Measurements from ENCODE around the gene SLC35F3.

The SLC35F3 gene

GRCh38 chr1:234007684-234008083 lies 103.2 kb downstream of the SLC35F3 start:
- no peaks in the 10 kb centered on the region for H3K79me2 ChIP-seq (ENCODE audit: control insufficient read depth, low read length)
- no peaks in the 10 kb centered on the region for H3K36me3 ChIP-seq (ENCODE audit: control insufficient read depth, low read length)
- TF ChIP-seq CTCF (IDR thresholded peaks at IDR 0.05; ENCODE audit: low read depth, low read length, poor library complexity, severe bottlenecking), result no peak
- TF ChIP-seq EZH2phosphoT487 (IDR thresholded peaks at IDR 0.05; ENCODE audit: borderline replicate concordance, low read length), result no peak
- H4K20me1 ChIP-seq (ENCODE audit: control insufficient read depth, insufficient read depth, low read depth, low read length), result no peaks in the 10 kb centered on the region
- H3F3A ChIP-seq (ENCODE audit: control insufficient read depth, insufficient read depth), result no peaks in the 10 kb centered on the region
- no peaks in the 10 kb centered on the region for H3K9me3 ChIP-seq (ENCODE audit: control insufficient read depth, insufficient read depth, low read length)
- H3K27me3 ChIP-seq (ENCODE audit: control insufficient read depth, low read length), result no peaks in the 10 kb centered on the region
- no peaks in the 10 kb centered on the region for H3K9me2 ChIP-seq (replicated peaks; ENCODE audit: control insufficient read depth, low read length)
- H3K4me2 ChIP-seq (ENCODE audit: low read length), result no peak overlapping the region
- no peaks in the 10 kb centered on the region for H3K4me1 ChIP-seq (ENCODE audit: control insufficient read depth, low read length)
- no peak overlapping the region for H3K27ac ChIP-seq (ENCODE audit: low read depth, low read length)
- no peak overlapping the region for H3K4me3 ChIP-seq (ENCODE audit: low read length)

- Histone ChIP-seq H3F3A (ENCODE audit: control insufficient read depth, insufficient read depth) (no peaks in the 10 kb centered on the region), H3K9me2 (replicated peaks; ENCODE audit: control insufficient read depth, low read length) (no peaks in the 10 kb centered on the region), H3K4me2 (ENCODE audit: low read length) (no peak overlapping the region), H3K79me2 (ENCODE audit: control insufficient read depth, low read length) (no peaks in the 10 kb centered on the region), H4K20me1 (ENCODE audit: control insufficient read depth, insufficient read depth, low read depth, low read length) (no peaks in the 10 kb centered on the region), H3K27ac (ENCODE audit: low read depth, low read length) (no peak overlapping the region), H3K4me3 (ENCODE audit: low read length) (no peak overlapping the region), H3K4me1 (ENCODE audit: control insufficient read depth, low read length) (no peaks in the 10 kb centered on the region), H3K27me3 (ENCODE audit: control insufficient read depth, low read length) (no peaks in the 10 kb centered on the region), H3K36me3 (ENCODE audit: control insufficient read depth, low read length) (no peaks in the 10 kb centered on the region), H3K9me3 (ENCODE audit: control insufficient read depth, insufficient read depth, low read length) (no peaks in the 10 kb centered on the region)
- TF ChIP-seq EZH2phosphoT487 (IDR thresholded peaks at IDR 0.05; ENCODE audit: borderline replicate concordance, low read length) (no peak), CTCF (IDR thresholded peaks at IDR 0.05; ENCODE audit: low read depth, low read length, poor library complexity, severe bottlenecking) (no peak)
Observed at GRCh38 chr1:234008591-234008990, 104.1 kb downstream of the SLC35F3 start.

- no peaks in the 10 kb centered on the region for H3K9me3 ChIP-seq (ENCODE audit: control insufficient read depth, insufficient read depth, low read length)
Observed at GRCh38 chr1:234009668-234010067, 105.2 kb downstream of the SLC35F3 start.

More at GRCh38 chr1:234009668-234010067, 105.2 kb downstream of the SLC35F3 start:
- Histone ChIP-seq H4K20me1 (ENCODE audit: control insufficient read depth, insufficient read depth, low read depth, low read length) (no peaks in the 10 kb centered on the region), H3K36me3 (ENCODE audit: control insufficient read depth, low read length) (no peaks in the 10 kb centered on the region), H3K4me3 (ENCODE audit: low read length) (no peak overlapping the region), H3K4me1 (ENCODE audit: control insufficient read depth, low read length) (no peaks in the 10 kb centered on the region), H3K9me2 (replicated peaks; ENCODE audit: control insufficient read depth, low read length) (no peaks in the 10 kb centered on the region), H3K27me3 (ENCODE audit: control insufficient read depth, low read length) (no peaks in the 10 kb centered on the region), H3K27ac (ENCODE audit: low read depth, low read length) (no peak overlapping the region), H3K79me2 (ENCODE audit: control insufficient read depth, low read length) (no peaks in the 10 kb centered on the region), H3F3A (ENCODE audit: control insufficient read depth, insufficient read depth) (no peaks in the 10 kb centered on the region), H3K4me2 (ENCODE audit: low read length) (no peak overlapping the region)
- TF ChIP-seq CTCF (IDR thresholded peaks at IDR 0.05; ENCODE audit: low read depth, low read length, poor library complexity, severe bottlenecking), result no peak
- TF ChIP-seq EZH2phosphoT487 (IDR thresholded peaks at IDR 0.05; ENCODE audit: borderline replicate concordance, low read length), result no peak
